Upper lobe of left lung (tissue), 6 donors: ENCODE data around the gene TMCO2. TPM values are rescaled to one million over a fixed set of nuclear protein-coding genes. Genes with fewer than 3 reads are reported as not detected.

Experiments
- ATAC-seq, 2 donors: fragments of 200-7000 bp; cut with Tn5 transposase; one replicate each; pipeline ENCODE4 v1.9.1; 2022; ENCODE audit warnings: mild to moderate bottlenecking in 2 of 2, moderate library complexity in 2 of 2; ENCODE audit not compliant: low FRiP score in 2 of 2
- DNase-seq, 2 donors: peaks; one replicate each; pipeline ENCODE4 v3.0.0-alpha.2; 2019 to 2020
- H3K27ac ChIP-seq, 4 donors: fragments of 200-600 bp; sonication (generic); one replicate each; pipeline ENCODE4 v1.5.1; 2016 to 2019
- H3K27me3 ChIP-seq, 4 donors: fragments of 200-600 bp; sonication (generic); one replicate each; pipeline ENCODE4 v1.5.1; 2017 to 2019
- H3K36me3 ChIP-seq, 4 donors: fragments of 200-600 bp; sonication (generic); one replicate each; pipeline ENCODE4 v1.5.1; 2016 to 2019
- H3K4me1 ChIP-seq, 4 donors: fragments of 200-600 bp; sonication (generic); one replicate each; pipeline ENCODE4 v1.5.1; 2018 to 2019
- H3K4me3 ChIP-seq, 4 donors: fragments of 200-600 bp; sonication (generic); one replicate each; pipeline ENCODE4 v1.5.1; 2017 to 2019; ENCODE audit warnings: mild to moderate bottlenecking in 2 of 4, moderate library complexity in 1 of 4
- H3K9me3 ChIP-seq, 4 donors: fragments of 200-600 bp; sonication (generic); one replicate each; pipeline ENCODE4 v1.5.1; 2018 to 2019
- CTCF ChIP-seq, 6 experiments: fragments of 450-650 bp in 4 of 6; fragments of 200-600 bp in 2 of 6; sonication (generic) in 2 of 6; IDR thresholded peaks; one replicate each; pipeline ENCODE4 v1.5.1; 2016 to 2019; ENCODE audit warnings: antibody characterized with exemption in 6 of 6
- EP300 ChIP-seq, 4 donors: sonication (generic); formaldehyde crosslinking; IDR thresholded peaks; one replicate each; pipeline ENCODE4 v1.5.1; 2017; ENCODE audit warnings: antibody characterized with exemption in 4 of 4, control low read depth in 2 of 4
- POLR2A ChIP-seq, 4 donors: fragments of 450-650 bp; IDR thresholded peaks; one replicate each; pipeline ENCODE4 v1.5.1; 2016 to 2017; ENCODE audit warnings: antibody characterized with exemption in 4 of 4, mild to moderate bottlenecking in 2 of 4
- POLR2AphosphoS5 ChIP-seq, 2 donors: sonication (generic); formaldehyde crosslinking; IDR thresholded peaks; one replicate each; pipeline ENCODE4 v1.5.1; 2017; ENCODE audit warnings: antibody characterized with exemption in 2 of 2
- WGBS, 2 donors: methylation state at CpG; one replicate each; pipeline ENCODE4 v1.1.5; 2017 to 2018; 5-methylcytosine and 5-hydroxymethylcytosine counted together
- total RNA-seq, 6 donors: library from RNA; depleted of rRNA in 4 of 6; stranded (reverse); fragments of >200 nt in 4 of 6; gene quantifications; one replicate each; pipeline versions ENCODE4 v1.1.0 to v1.2.1, GENCODE V29; 2016 to 2021
- donor health status: DM: no; HTN: no; CAD: no; lungs with moderate emphysema.
- donor health status: DM: no; HTN: yes; CAD: no; lungs with severe emphysema.

The TMCO2 gene
- total RNA-seq, 6 donors from 2014 or later: not detected

GRCh38 chr1:40299366-40300248, 51.9 kb downstream of the TMCO2 start:
- Histone ChIP-seq H3K4me3 (no peak overlapping the region), H3K27ac (no peak overlapping the region), H3K36me3 (peaks cover 0 to under 1% (median 0%) of the 10 kb centered on the region in 4 donors), H3K27me3 (no peaks in the 10 kb centered on the region), H3K9me3 (no peaks in the 10 kb centered on the region), H3K4me1 (no peaks in the 10 kb centered on the region)
- WGBS, 2 donors: 44 to 69% methylated on average over 4 to 8 of the region's 8 CpGs
- ATAC-seq: no peak
- TF ChIP-seq POLR2A (IDR thresholded peaks at IDR 0.05): no peak
- no peak for DNase-seq

GRCh38 chr1:40300249-40300567, 52.5 kb downstream of the TMCO2 start:
- H3K4me1 ChIP-seq: no peaks in the 10 kb centered on the region
- no peaks in the 10 kb centered on the region for H3K9me3 ChIP-seq
- H3K27ac ChIP-seq: no peak overlapping the region
- H3K4me3 ChIP-seq: no peak overlapping the region
- ATAC-seq (no peak), DNase-seq (no peak)
- TF ChIP-seq POLR2AphosphoS5 (IDR thresholded peaks at IDR 0.05): no peak
- TF ChIP-seq CTCF (IDR thresholded peaks at IDR 0.05): no peak
- TF ChIP-seq EP300 (IDR thresholded peaks at IDR 0.05): no peak
- TF ChIP-seq POLR2A (IDR thresholded peaks at IDR 0.05): no peak
- no peaks in the 10 kb centered on the region for H3K36me3 ChIP-seq
- WGBS, 2 donors: 73 to 75% methylated on average over 1 of the region's 1 CpG
- H3K27me3 ChIP-seq: no peaks in the 10 kb centered on the region

GRCh38 chr1:40300651-40301050, 52.9 kb downstream of the TMCO2 start:
- WGBS, 2 donors: 91 to 93% methylated on average over 9 of the region's 9 CpGs
- ATAC-seq (no peak), DNase-seq (no peak)
- Histone ChIP-seq H3K4me1 (no peaks in the 10 kb centered on the region), H3K27ac (no peak overlapping the region), H3K27me3 (no peaks in the 10 kb centered on the region), H3K36me3 (no peaks in the 10 kb centered on the region), H3K4me3 (no peak overlapping the region), H3K9me3 (no peaks in the 10 kb centered on the region)
- TF ChIP-seq EP300 (IDR thresholded peaks at IDR 0.05): no peak

GRCh38 chr1:40301066-40301465, 53.3 kb downstream of the TMCO2 start:
- peak in 1 of 2 donors; percentile 72 for DNase-seq
- no peak for ATAC-seq
- H3K4me3 ChIP-seq: no peak overlapping the region
- H3K4me1 ChIP-seq: no peaks in the 10 kb centered on the region
- no peaks in the 10 kb centered on the region for H3K9me3 ChIP-seq
- H3K36me3 ChIP-seq: no peaks in the 10 kb centered on the region
- H3K27ac ChIP-seq: no peak overlapping the region
- WGBS, 2 donors: 86 to 92% methylated on average over 8 to 10 of the region's 10 CpGs
- no peaks in the 10 kb centered on the region for H3K27me3 ChIP-seq
- TF ChIP-seq POLR2A (IDR thresholded peaks at IDR 0.05): no peak
- TF ChIP-seq POLR2AphosphoS5 (IDR thresholded peaks at IDR 0.05): no peak
- TF ChIP-seq EP300 (IDR thresholded peaks at IDR 0.05): no peak
- TF ChIP-seq CTCF (IDR thresholded peaks at IDR 0.05): no peak

Other genes starting within 250 kb of the TMCO2 start
- gene CAP1, start 207.2 kb upstream of the TMCO2 start, total RNA-seq: 100 to 1,000 TPM; 113 to 502 (median 245) TPM
- gene PPT1, start 150.7 kb upstream of the TMCO2 start, total RNA-seq: 100 to 1,000 TPM in 3 of 6 donors, 10 to 100 TPM in 3; 35.6 to 190 (median 95.3) TPM
- gene RLF, start 86.5 kb upstream of the TMCO2 start, total RNA-seq: 10 to 100 TPM in 4 of 6 donors, 1 to 10 TPM in 2; 8.9 to 22.3 (median 11.0) TPM
- 10 to 100 TPM; 10.3 to 42.8 (median 34.1) TPM for gene ZMPSTE24, start 10.3 kb downstream of the TMCO2 start, total RNA-seq
- gene COL9A2, start 69.3 kb downstream of the TMCO2 start, total RNA-seq: 10 to 100 TPM in 1 of 6 donors, 1 to 10 TPM in 5; 4.2 to 30.4 (median 5.2) TPM
- gene SMAP2, start 125.8 kb downstream of the TMCO2 start, total RNA-seq: 10 to 100 TPM; 68.7 to 95.3 (median 72.2) TPM
- 1 to 10 TPM in 3 of 6 donors, under 1 TPM in 1, not detected in 2; 0.76 to 1.7 (median 1.4) TPM for gene ZFP69B, start 202.5 kb downstream of the TMCO2 start, total RNA-seq
- gene ZFP69, start 229.4 kb downstream of the TMCO2 start, total RNA-seq: 1 to 10 TPM; 1.3 to 5.2 (median 3.1) TPM